ENCODE data around the gene FASTKD3. TPM values are rescaled to one million over a fixed set of nuclear protein-coding genes. Genes with fewer than 3 reads are reported as not detected.

The FASTKD3 gene
- total and polyA plus RNA-seq, 10 of the 15 experiments (the other 5 are each of a cell fraction or from before 2014, with no cell fraction given), result 12.1 to 59.6 (median 25.3) TPM

GRCh38 chr5:7874639-7875038, 5.8 kb upstream of the FASTKD3 start:
- no peak for FAIRE-seq
- Histone ChIP-seq H3K9me3 (replicated peaks; ENCODE audit: control insufficient read depth, insufficient read depth, low read length) (no peaks in the 10 kb centered on the region), H3K4me2 (ENCODE audit: control insufficient read depth, insufficient read depth) (no peak overlapping the region), H3K4me1 (ENCODE audit: control insufficient read depth, insufficient read depth, low read length) (peaks cover 58% of the 10 kb centered on the region), H3K9ac (ENCODE audit: control insufficient read depth, insufficient read depth, low read length) (no peak overlapping the region), H3K27me3 (replicated peaks in 1 of 2; ENCODE audit: control insufficient read depth in 2 of 2, insufficient read depth in 2 of 2, low read length in 1 of 2) (no peaks in the 10 kb centered on the region), H2AFZ (ENCODE audit: control insufficient read depth, low read depth, low read length) (no peak overlapping the region), H3K79me2 (ENCODE audit: control insufficient read depth, insufficient read depth, low read length) (peaks cover 48% of the 10 kb centered on the region), H4K20me1 (ENCODE audit: control insufficient read depth, insufficient read depth) (0 out of 2 replicates have a peak, but pooled peaks cover 2% of the 10 kb centered on the region), H3K27ac (ENCODE audit: control insufficient read depth, insufficient read depth) (no peak overlapping the region), H3K36me3 (ENCODE audit: control insufficient read depth in 2 of 2, insufficient read depth in 2 of 2, low read length in 1 of 2) (peaks cover 7 to 14% of the 10 kb centered on the region in 2 experiments), H3K4me3 (no peak overlapping the region)
- no peak for ATAC-seq
- in situ Hi-C loops (cut with MboI), result no loop called here
- 97% methylated on average over 2 of the region's 2 CpGs for WGBS (ENCODE audit: insufficient coverage, insufficient replicate concordance, low lambda C conversion rate, missing lambda C conversion rate)
- no peak for DNase-seq (ENCODE audit: low read depth, low spot score)
- TF ChIP-seq PML (IDR thresholded peaks at IDR 0.05; ENCODE audit: low read length), result no peak
- TF ChIP-seq, protein P1, sequence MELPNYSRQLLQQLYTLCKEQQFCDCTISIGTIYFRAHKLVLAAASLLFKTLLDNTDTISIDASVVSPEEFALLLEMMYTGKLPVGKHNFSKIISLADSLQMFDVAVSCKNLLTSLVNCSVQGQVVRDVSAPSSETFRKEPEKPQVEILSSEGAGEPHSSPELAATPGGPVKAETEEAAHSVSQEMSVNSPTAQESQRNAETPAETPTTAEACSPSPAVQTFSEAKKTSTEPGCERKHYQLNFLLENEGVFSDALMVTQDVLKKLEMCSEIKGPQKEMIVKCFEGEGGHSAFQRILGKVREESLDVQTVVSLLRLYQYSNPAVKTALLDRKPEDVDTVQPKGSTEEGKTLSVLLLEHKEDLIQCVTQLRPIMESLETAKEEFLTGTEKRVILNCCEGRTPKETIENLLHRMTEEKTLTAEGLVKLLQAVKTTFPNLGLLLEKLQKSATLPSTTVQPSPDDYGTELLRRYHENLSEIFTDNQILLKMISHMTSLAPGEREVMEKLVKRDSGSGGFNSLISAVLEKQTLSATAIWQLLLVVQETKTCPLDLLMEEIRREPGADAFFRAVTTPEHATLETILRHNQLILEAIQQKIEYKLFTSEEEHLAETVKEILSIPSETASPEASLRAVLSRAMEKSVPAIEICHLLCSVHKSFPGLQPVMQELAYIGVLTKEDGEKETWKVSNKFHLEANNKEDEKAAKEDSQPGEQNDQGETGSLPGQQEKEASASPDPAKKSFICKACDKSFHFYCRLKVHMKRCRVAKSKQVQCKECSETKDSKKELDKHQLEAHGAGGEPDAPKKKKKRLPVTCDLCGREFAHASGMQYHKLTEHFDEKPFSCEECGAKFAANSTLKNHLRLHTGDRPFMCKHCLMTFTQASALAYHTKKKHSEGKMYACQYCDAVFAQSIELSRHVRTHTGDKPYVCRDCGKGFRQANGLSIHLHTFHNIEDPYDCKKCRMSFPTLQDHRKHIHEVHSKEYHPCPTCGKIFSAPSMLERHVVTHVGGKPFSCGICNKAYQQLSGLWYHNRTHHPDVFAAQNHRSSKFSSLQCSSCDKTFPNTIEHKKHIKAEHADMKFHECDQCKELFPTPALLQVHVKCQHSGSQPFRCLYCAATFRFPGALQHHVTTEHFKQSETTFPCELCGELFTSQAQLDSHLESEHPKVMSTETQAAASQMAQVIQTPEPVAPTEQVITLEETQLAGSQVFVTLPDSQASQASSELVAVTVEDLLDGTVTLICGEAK (IDR thresholded peaks at IDR 0.05; ENCODE audit: borderline replicate concordance), result peak; percentile 74
- no peak for TF ChIP-seq BCL11A (IDR thresholded peaks at IDR 0.05; ENCODE audit: low read depth, low read length)
- SMC1A ChIA-PET (ENCODE audit: uncharacterized antibody, unreplicated experiment), result interaction anchor here (1.3 to 2.3 kb wide), 2 partner anchors 12 to 17 kb away, joined by 3 to 8 read pairs; no protein-coding TSS in a partner anchor
- POLR2A ChIA-PET, result no interaction called here
- CTCF ChIA-PET, result interaction anchor here (9.9 kb wide), 1 partner anchor 13 kb away, joined by 92 read pairs; no protein-coding TSS in a partner anchor
- RAD21 ChIA-PET (ENCODE audit: unreplicated experiment), result interaction anchor here (2.3 kb wide), 1 partner anchor 13 kb away, joined by 8 read pairs; no protein-coding TSS in a partner anchor
- no TSS peak for BruUV-seq (replicated peaks)
- intact Hi-C loops (cut with micrococcal nuclease; ENCODE audit: unreplicated experiment), result no loop called here
